Stimulated activated naive CD4-positive, alpha-beta T cell (primary cell): ENCODE results near the gene CAP2.
"Not testable (repeated sequence)": the region's sequence is repeated elsewhere in the genome, so short reads cannot be mapped to it uniquely, and the experiment has no call there.

Source experiments
- DNase-seq, 6 experiments: peaks; one replicate each; lab custom pipeline; 2025; lab: John Stamatoyannopoulos, UW

Gene CAP2

GRCh38 chr6:17396256-17396655 is 2.9 kb downstream of the CAP2 start:
- no peak for DNase-seq

GRCh38 chr6:17397764-17398194 is 4.4 kb downstream of the CAP2 start:
- DNase-seq: no peak

GRCh38 chr6:17405181-17405943 is 12.0 kb downstream of the CAP2 start:
- DNase-seq: not testable (repeated sequence)

- DNase-seq: no peak
Observed at GRCh38 chr6:17405944-17406245, 12.5 kb downstream of the CAP2 start.

- no peak for DNase-seq
Observed at GRCh38 chr6:17408081-17408480, 14.7 kb downstream of the CAP2 start.

GRCh38 chr6:17410281-17410680 is 16.9 kb downstream of the CAP2 start:
- no peak for DNase-seq

- DNase-seq: no peak
Observed at GRCh38 chr6:17413313-17413750, 19.9 kb downstream of the CAP2 start.

GRCh38 chr6:17414395-17414794 is 21.0 kb downstream of the CAP2 start:
- DNase-seq: not testable (repeated sequence)

- no peak for DNase-seq
Observed at GRCh38 chr6:17415321-17415720, 21.9 kb downstream of the CAP2 start.

GRCh38 chr6:17416806-17417205 is 23.4 kb downstream of the CAP2 start:
- DNase-seq: no peak

GRCh38 chr6:17417817-17418216 is 24.4 kb downstream of the CAP2 start:
- no peak for DNase-seq

- no peak for DNase-seq
Observed at GRCh38 chr6:17418281-17419188, 25.1 kb downstream of the CAP2 start.

- no peak for DNase-seq
Observed at GRCh38 chr6:17419189-17419575, 25.8 kb downstream of the CAP2 start.

- no peak for DNase-seq
Observed at GRCh38 chr6:17420368-17420767, 27.0 kb downstream of the CAP2 start.

- no peak for DNase-seq
Observed at GRCh38 chr6:17421406-17421805, 28.0 kb downstream of the CAP2 start.

- no peak for DNase-seq
Observed at GRCh38 chr6:17423026-17423425, 29.6 kb downstream of the CAP2 start.

GRCh38 chr6:17427062-17427461 is 33.7 kb downstream of the CAP2 start:
- DNase-seq: no peak

- no peak for DNase-seq
Observed at GRCh38 chr6:17427617-17428016, 34.2 kb downstream of the CAP2 start.

GRCh38 chr6:17428595-17429120 is 35.3 kb downstream of the CAP2 start:
- DNase-seq: not testable (repeated sequence)

GRCh38 chr6:17429383-17430061 is 36.1 kb downstream of the CAP2 start:
- DNase-seq: no peak

- no peak for DNase-seq
Observed at GRCh38 chr6:17431581-17431980, 38.2 kb downstream of the CAP2 start.

- no peak for DNase-seq
Observed at GRCh38 chr6:17432356-17432755, 39.0 kb downstream of the CAP2 start.
